CD14-positive monocyte (primary cell): ENCODE results near the gene HNF4A. TPM values are rescaled to one million over a fixed set of nuclear protein-coding genes. Genes with fewer than 3 reads are reported as not detected.

Experiments used
- DNase-seq, 3 donors: peaks; one replicate each; pipeline ENCODE4 v3.0.0-alpha.2; 2011 to 2022
- H2AFZ ChIP-seq: 2 replicates; pipeline ENCODE4 v1.6.0; 2012; ENCODE audit warnings: mild to moderate bottlenecking, low read depth, low read length, inconsistent platforms; ENCODE audit not compliant: insufficient read depth, poor library complexity, severe bottlenecking
- H3K27ac ChIP-seq, 2 donors: 1 replicate in 1 of 2; 2 replicates in 1 of 2; pipeline ENCODE4 v1.5.1; 2012 to 2013; ENCODE audit warnings: low read length in 2 of 2, control low read depth in 1 of 2, inconsistent platforms in 1 of 2, low read depth in 1 of 2, mild to moderate bottlenecking in 1 of 2
- H3K27me3 ChIP-seq, 2 donors: one replicate each; pipeline versions ENCODE4 v1.6.0 to v1.6.1; 2011 to 2013; ENCODE audit warnings: low read length in 2 of 2; ENCODE audit not compliant: control insufficient read depth in 2 of 2, insufficient read depth in 2 of 2
- H3K36me3 ChIP-seq, 2 donors: replicated peaks in 1 of 2; 1 replicate in 1 of 2; 2 replicates in 1 of 2; pipeline versions ENCODE4 v1.5.1 to v1.6.1; 2012 to 2013; ENCODE audit warnings: low read length in 2 of 2, control low read depth in 1 of 2, inconsistent platforms in 1 of 2, mild to moderate bottlenecking in 1 of 2; ENCODE audit not compliant: insufficient read depth in 2 of 2, control insufficient read depth in 1 of 2
- H3K4me1 ChIP-seq, 2 donors: 1 replicate in 1 of 2; 2 replicates in 1 of 2; pipeline versions ENCODE4 v1.5.1 to v1.6.1; 2012 to 2013; ENCODE audit warnings: low read length in 2 of 2, control low read depth in 1 of 2, inconsistent platforms in 1 of 2, mild to moderate bottlenecking in 1 of 2, moderate library complexity in 1 of 2; ENCODE audit not compliant: insufficient read depth in 2 of 2, control insufficient read depth in 1 of 2
- H3K4me2 ChIP-seq: replicated peaks from 2 replicates; pipeline ENCODE3; 2012; ENCODE audit warnings: low read length, moderate library complexity, mild to moderate bottlenecking; ENCODE audit not compliant: poor library complexity, severe bottlenecking; ENCODE audit errors: extremely low read depth
- H3K4me3 ChIP-seq, 3 experiments: fragments of 200-600 bp in 1 of 3; sonication (generic) in 1 of 3; replicated peaks in 1 of 3; 1 replicate in 2 of 3; 2 replicates in 1 of 3; pipeline ENCODE4 v1.5.1; 2011 to 2013; ENCODE audit warnings: low read length in 3 of 3, mild to moderate bottlenecking in 3 of 3, control low read depth in 2 of 3, low read depth in 2 of 3, inconsistent platforms in 1 of 3, moderate library complexity in 1 of 3
- H3K79me2 ChIP-seq: 2 replicates; pipeline ENCODE4 v1.6.0; 2012; ENCODE audit warnings: mild to moderate bottlenecking, control low read depth, inconsistent platforms, low read length, moderate library complexity; ENCODE audit not compliant: insufficient read depth
- H3K9ac ChIP-seq: 2 replicates; pipeline ENCODE4 v1.6.0; 2017; ENCODE audit warnings: low read length, mild to moderate bottlenecking; ENCODE audit not compliant: insufficient read depth, poor library complexity, severe bottlenecking
- H3K9me3 ChIP-seq, 2 donors: replicated peaks in 1 of 2; 1 replicate in 1 of 2; 2 replicates in 1 of 2; pipeline versions ENCODE4 v1.5.1 to v1.6.1; 2012 to 2013; ENCODE audit warnings: low read length in 2 of 2, control low read depth in 1 of 2; ENCODE audit not compliant: control insufficient read depth in 1 of 2, insufficient read depth in 1 of 2
- H4K20me1 ChIP-seq: 2 replicates; pipeline ENCODE4 v1.6.0; 2012; ENCODE audit warnings: mild to moderate bottlenecking, low read length, control low read depth, moderate library complexity; ENCODE audit not compliant: insufficient read depth
- H3K27ac Mint-ChIP-seq, 7 donors: one replicate each; pipeline ENCODE4 v1.8.0; 2020; ENCODE audit warnings: mild to moderate bottlenecking in 7 of 7, mixed read lengths in 7 of 7, moderate library complexity in 6 of 7, inconsistent platforms in 2 of 7
- H3K27me3 Mint-ChIP-seq, 3 donors: one replicate each; pipeline ENCODE4 v1.8.0; 2021 to 2022; ENCODE audit warnings: low read depth in 3 of 3, mild to moderate bottlenecking in 3 of 3, mixed read lengths in 3 of 3, moderate library complexity in 3 of 3, inconsistent platforms in 1 of 3
- H3K36me3 Mint-ChIP-seq, 2 donors: one replicate each; pipeline ENCODE4 v1.8.0; 2020; ENCODE audit warnings: mixed read lengths in 2 of 2, inconsistent platforms in 1 of 2, mild to moderate bottlenecking in 1 of 2
- H3K4me1 Mint-ChIP-seq: one replicate; pipeline ENCODE4 v1.8.0; 2020; ENCODE audit warnings: mild to moderate bottlenecking, mixed read lengths
- H3K4me3 Mint-ChIP-seq, 2 donors: one replicate each; pipeline ENCODE4 v1.8.0; 2020; ENCODE audit warnings: mild to moderate bottlenecking in 2 of 2, mixed read lengths in 2 of 2, moderate library complexity in 1 of 2
- H3K9me3 Mint-ChIP-seq, 7 donors: one replicate each; pipeline ENCODE4 v1.8.0; 2020 to 2022; ENCODE audit warnings: mixed read lengths in 7 of 7, mild to moderate bottlenecking in 6 of 7, moderate library complexity in 6 of 7, inconsistent platforms in 2 of 7
- CTCF ChIP-seq: fragments of 200-600 bp; IDR thresholded peaks from one replicate; pipeline ENCODE4 v1.8.0; 2022; ENCODE audit warnings: antibody characterized with exemption, mild to moderate bottlenecking
- whole genome bisulfite sequencing: methylation state at CpG from one replicate; pipeline ENCODE4 v1.1.5; 2013; ENCODE audit warnings: missing lambda C conversion rate; ENCODE audit not compliant: insufficient coverage; 5-methylcytosine and 5-hydroxymethylcytosine counted together
- intact Hi-C, 2 donors: fragments of 100-400 bp; cut with micrococcal nuclease; formaldehyde crosslinking; loops; one replicate each; pipeline versions ENCODE4 v1.15.0 to v1.15.1; 2023
- polyA plus RNA-seq, 3 donors: library from polyadenylated mRNA; depleted of rRNA in 1 of 3; unstranded in 2 of 3; stranded (reverse) in 1 of 3; fragments of 300-500 nt in 2 of 3; fragments of >200 nt in 1 of 3; fragmentation: Illumina TruSeq in 2 of 3; gene quantifications; 1 replicate in 2 of 3; 2 replicates in 1 of 3; pipeline ENCODE4 v1.2.3, GENCODE V29; 2012 to 2021

HNF4A gene
- polyA plus RNA-seq, 3 donors, result not detected

GRCh38 chr20:44384423-44385027, 29.0 kb downstream of the HNF4A start:
- Histone ChIP-seq H3K4me3 (no peak overlapping the region), H3K4me1 (peaks cover 0 to 6% of the 10 kb centered on the region in 2 donors), H3K9ac (no peak overlapping the region), H3K27me3 (peaks cover 0 to 7% of the 10 kb centered on the region in 2 donors), H3K4me2 (no peak overlapping the region), H3K36me3 (no peaks in the 10 kb centered on the region), H2AFZ (no peak overlapping the region), H4K20me1 (no peaks in the 10 kb centered on the region), H3K79me2 (no peaks in the 10 kb centered on the region), H3K9me3 (no peaks in the 10 kb centered on the region), H3K27ac (no peak overlapping the region)
- H3K4me1 Mint-ChIP-seq, result peaks cover 6% of the 10 kb centered on the region
- H3K9me3 Mint-ChIP-seq, result no peaks in the 10 kb centered on the region
- no peak overlapping the region for H3K27ac Mint-ChIP-seq
- intact Hi-C loops, result loop anchor here (5.0 to 10.0 kb wide), 4 partner anchors 80 to 480 kb away; no protein-coding TSS in a partner anchor
- DNase-seq, result peak; percentile 49 to 77 (median 65)
- no peak overlapping the region for H3K4me3 Mint-ChIP-seq
- no peaks in the 10 kb centered on the region for H3K36me3 Mint-ChIP-seq
- TF ChIP-seq CTCF, result peak; percentile 89
- WGBS, result 0% methylated on average over 4 of the region's 9 CpGs
- H3K27me3 Mint-ChIP-seq, result peaks cover 15 to 28% (median 20%) of the 10 kb centered on the region in 3 donors

- H3K4me1 Mint-ChIP-seq, result peaks cover 6% of the 10 kb centered on the region
- peaks cover 12 to 17% (median 17%) of the 10 kb centered on the region in 3 donors for H3K27me3 Mint-ChIP-seq
- H3K4me2 ChIP-seq, result no peak overlapping the region
Measured at GRCh38 chr20:44388466-44389023, 33.0 kb downstream of the HNF4A start.

More at GRCh38 chr20:44388466-44389023, 33.0 kb downstream of the HNF4A start:
- Histone ChIP-seq H3K79me2 (no peaks in the 10 kb centered on the region), H2AFZ (peak overlapping the region; percentile 44), H3K4me1 (peaks cover 0 to 6% of the 10 kb centered on the region in 2 donors), H4K20me1 (no peaks in the 10 kb centered on the region), H3K27ac (no peak overlapping the region), H3K36me3 (no peaks in the 10 kb centered on the region), H3K27me3 (peaks cover 0 to 7% of the 10 kb centered on the region in 2 donors), H3K9me3 (no peaks in the 10 kb centered on the region), H3K9ac (no peak overlapping the region), H3K4me3 (no peak overlapping the region)
- intact Hi-C loops, result loop anchor here (5.0 to 10.0 kb wide), 4 partner anchors 76 to 476 kb away; no protein-coding TSS in a partner anchor
- no peaks in the 10 kb centered on the region for H3K36me3 Mint-ChIP-seq
- WGBS, result 8% methylated on average over 29 of the region's 29 CpGs
- no peak overlapping the region for H3K27ac Mint-ChIP-seq
- TF ChIP-seq CTCF, result peak; percentile 86
- peaks cover 0 to 2% (median 0%) of the 10 kb centered on the region in 7 donors for H3K9me3 Mint-ChIP-seq
- H3K4me3 Mint-ChIP-seq, result peak overlapping the region in 1 of 2 donors; percentile 70
- DNase-seq, result peak; percentile 32 to 61 (median 45)
